H9 (cell line): ENCODE measurements around the gene CCDC74A. TPM values are rescaled to one million over a fixed set of nuclear protein-coding genes. Genes with fewer than 3 reads are reported as not detected.
"Not testable (repeated sequence)": the region's sequence is repeated elsewhere in the genome, so short reads cannot be mapped to it uniquely, and the experiment has no call there.

ENCODE experiments used
- DNase-seq: peaks from one replicate; pipeline ENCODE4 v3.0.0-alpha.2; 2017
- H2AFZ ChIP-seq: one replicate; pipeline ENCODE4 v1.6.1; 2013; ENCODE audit warnings: mild to moderate bottlenecking, low read length, control low read depth, moderate library complexity
- H2AK5ac ChIP-seq: 2 replicates; pipeline ENCODE4 v1.6.1; 2013; ENCODE audit warnings: low read length, control low read depth, mixed read lengths; ENCODE audit not compliant: insufficient read length
- H2BK120ac ChIP-seq: one replicate; pipeline ENCODE4 v1.6.1; 2013; ENCODE audit warnings: low read depth, mild to moderate bottlenecking, low read length, control low read depth, inconsistent platforms; ENCODE audit not compliant: poor library complexity, severe bottlenecking
- H2BK12ac ChIP-seq: 2 replicates; pipeline ENCODE4 v1.6.1; 2013; ENCODE audit warnings: low read length, control low read depth, mixed read lengths, low read depth; ENCODE audit not compliant: insufficient read length
- H2BK15ac ChIP-seq: 2 replicates; pipeline ENCODE4 v1.6.1; 2013; ENCODE audit warnings: low read depth, low read length, control low read depth
- H2BK20ac ChIP-seq: one replicate; pipeline ENCODE4 v1.6.1; 2013; ENCODE audit warnings: low read depth, mild to moderate bottlenecking, low read length, control low read depth, inconsistent platforms; ENCODE audit not compliant: poor library complexity, severe bottlenecking
- H2BK5ac ChIP-seq: 2 replicates; pipeline ENCODE4 v1.6.1; 2013; ENCODE audit warnings: low read length, control low read depth, mixed read lengths; ENCODE audit not compliant: insufficient read length
- H3K14ac ChIP-seq: 2 replicates; pipeline ENCODE4 v1.6.1; 2013; ENCODE audit warnings: low read length, control low read depth; ENCODE audit not compliant: insufficient read depth
- H3K18ac ChIP-seq: 2 replicates; pipeline ENCODE4 v1.6.1; 2013; ENCODE audit warnings: low read depth, mild to moderate bottlenecking, mixed read lengths, low read length, control low read depth; ENCODE audit not compliant: insufficient read length
- H3K23ac ChIP-seq: 2 replicates; pipeline ENCODE4 v1.6.1; 2013; ENCODE audit warnings: low read length, control low read depth, mixed read lengths, low read depth; ENCODE audit not compliant: insufficient read length
- H3K23me2 ChIP-seq: 2 replicates; pipeline ENCODE4 v1.6.1; 2013; ENCODE audit warnings: low read depth, mild to moderate bottlenecking, mixed read lengths, low read length, control low read depth; ENCODE audit not compliant: insufficient read length, poor library complexity, severe bottlenecking
- H3K27ac ChIP-seq: 2 replicates; pipeline ENCODE4 v1.5.1; 2013; ENCODE audit warnings: low read length, control low read depth, mixed read lengths, low read depth; ENCODE audit not compliant: insufficient read length
- H3K27me3 ChIP-seq: 2 replicates; pipeline ENCODE4 v1.6.1; 2013; ENCODE audit warnings: low read length, control low read depth, inconsistent platforms; ENCODE audit not compliant: insufficient read depth
- H3K4ac ChIP-seq: 2 replicates; pipeline ENCODE4 v1.6.1; 2013; ENCODE audit warnings: low read depth, mild to moderate bottlenecking, control low read depth, inconsistent platforms, low read length, moderate library complexity
- H3K4me1 ChIP-seq: 2 replicates; pipeline ENCODE4 v1.6.1; 2013; ENCODE audit warnings: low read length, control low read depth, inconsistent platforms; ENCODE audit not compliant: insufficient read depth
- H3K4me2 ChIP-seq: 2 replicates; pipeline ENCODE4 v1.6.1; 2013; ENCODE audit warnings: low read length, control low read depth, mixed read lengths; ENCODE audit not compliant: insufficient read length, insufficient read depth
- H3K56ac ChIP-seq: 2 replicates; pipeline ENCODE4 v1.6.1; 2013; ENCODE audit warnings: low read depth, mild to moderate bottlenecking, mixed read lengths, low read length, control low read depth; ENCODE audit not compliant: insufficient read length
- H3K79me1 ChIP-seq: 2 replicates; pipeline ENCODE4 v1.6.1; 2013; ENCODE audit warnings: low read depth, mild to moderate bottlenecking, moderate library complexity, low read length, control low read depth, inconsistent platforms; ENCODE audit not compliant: insufficient read depth, poor library complexity, severe bottlenecking
- H3K79me2 ChIP-seq: 2 replicates; pipeline ENCODE4 v1.6.1; 2013; ENCODE audit warnings: low read length, control low read depth, inconsistent platforms; ENCODE audit not compliant: insufficient read depth
- H3K9ac ChIP-seq: 2 replicates; pipeline ENCODE4 v1.6.1; 2013; ENCODE audit warnings: low read length, control low read depth, mixed read lengths; ENCODE audit not compliant: insufficient read length; ENCODE audit errors: extremely low read depth
- H3K9me3 ChIP-seq: one replicate; pipeline ENCODE4 v1.6.1; 2013; ENCODE audit warnings: low read depth, low read length, inconsistent platforms; ENCODE audit not compliant: control insufficient read depth
- H3T11ph ChIP-seq: one replicate; pipeline ENCODE4 v1.6.1; 2013; ENCODE audit warnings: mild to moderate bottlenecking, low read length, control low read depth, inconsistent platforms
- H4K20me1 ChIP-seq: one replicate; pipeline ENCODE4 v1.6.1; 2013; ENCODE audit not compliant: control insufficient read depth, insufficient read length, insufficient read depth
- H4K5ac ChIP-seq: 2 replicates; pipeline ENCODE4 v1.6.1; 2013; ENCODE audit warnings: low read depth, mild to moderate bottlenecking, mixed read lengths, low read length, control low read depth; ENCODE audit not compliant: insufficient read length
- H4K8ac ChIP-seq: replicated peaks from 2 replicates; pipeline ENCODE4 v1.6.1; 2013; ENCODE audit warnings: low read length, control low read depth, mixed read lengths, low read depth; ENCODE audit not compliant: insufficient read length
- H4K91ac ChIP-seq: 2 replicates; pipeline ENCODE4 v1.6.1; 2013; ENCODE audit warnings: low read depth, mild to moderate bottlenecking, moderate library complexity, mixed read lengths, low read length, control low read depth; ENCODE audit not compliant: insufficient read length
- H3K27ac Mint-ChIP-seq, 3 experiments: 2 replicates in 2 of 3; 3 replicates in 1 of 3; pipeline ENCODE4 v1.8.0; 2020 to 2021; ENCODE audit warnings: mixed read lengths in 3 of 3, mild to moderate bottlenecking in 1 of 3, moderate library complexity in 1 of 3
- H3K27me3 Mint-ChIP-seq: 2 replicates; pipeline ENCODE4 v1.8.0; 2021; ENCODE audit warnings: low read depth, mild to moderate bottlenecking, moderate library complexity, mixed read lengths
- H3K36me3 Mint-ChIP-seq, 3 experiments: 2 replicates in 2 of 3; 3 replicates in 1 of 3; pipeline ENCODE4 v1.8.0; 2020 to 2021; ENCODE audit warnings: low read depth in 3 of 3, mixed read lengths in 3 of 3; ENCODE audit not compliant: insufficient read depth in 1 of 3
- H3K4me1 Mint-ChIP-seq, 2 experiments: 2 replicates each; pipeline ENCODE4 v1.8.0; 2020; ENCODE audit warnings: mixed read lengths in 2 of 2
- H3K4me3 Mint-ChIP-seq, 2 experiments: 2 replicates in 1 of 2; 3 replicates in 1 of 2; pipeline ENCODE4 v1.8.0; 2020 to 2021; ENCODE audit warnings: mild to moderate bottlenecking in 2 of 2, mixed read lengths in 2 of 2, moderate library complexity in 1 of 2
- H3K9me3 Mint-ChIP-seq, 2 experiments: 2 replicates in 1 of 2; 3 replicates in 1 of 2; pipeline ENCODE4 v1.8.0; 2020; ENCODE audit warnings: mild to moderate bottlenecking in 2 of 2, mixed read lengths in 2 of 2, moderate library complexity in 1 of 2
- WGBS: extraction: QIAGEN DNeasy Blood & Tissue Kit; methylation state at CpG from one replicate; pipeline ENCODE4 v1.1.7; 2013; ENCODE audit warnings: missing lambda C conversion rate, low lambda C conversion rate, mixed read lengths; ENCODE audit not compliant: insufficient read length; ENCODE audit errors: extremely low coverage; 5-methylcytosine and 5-hydroxymethylcytosine counted together
- total RNA-seq: library from RNA; stranded (reverse); gene quantifications from 2 replicates; pipeline ENCODE4 v1.2.1, GENCODE V29; 2021

Gene CCDC74A
- total RNA-seq, 1 experiment from 2014 or later: 10.8 TPM

DNA sequence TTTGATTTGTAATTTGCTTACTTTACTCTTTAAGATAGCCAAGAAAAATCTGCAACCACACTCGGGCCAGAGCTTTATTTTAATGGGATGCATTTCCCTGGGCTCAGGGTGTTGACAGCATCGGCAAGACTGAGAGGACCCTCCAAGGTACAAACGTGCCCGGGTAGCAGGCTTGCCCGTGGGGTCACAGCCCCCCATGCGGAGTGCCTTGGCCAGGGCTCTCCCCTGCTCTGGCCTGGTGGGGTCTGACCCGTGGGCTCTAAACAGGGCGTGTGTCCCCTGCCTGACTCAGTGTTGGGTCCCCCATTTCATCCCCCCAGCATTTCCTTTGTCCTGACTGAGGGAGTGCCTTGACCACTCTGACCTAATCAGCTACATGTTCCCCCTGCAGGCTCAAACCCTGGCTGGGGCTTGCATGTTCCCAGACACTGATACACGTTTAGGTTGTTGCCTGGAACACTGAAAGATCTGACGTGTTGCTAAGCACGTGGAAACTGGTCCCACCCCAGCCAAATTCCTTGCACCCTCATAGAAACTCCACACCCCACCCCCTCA, 42.7 kb upstream of the CCDC74A start:
- H4K8ac ChIP-seq, H3K4me1 ChIP-seq, H3K18ac ChIP-seq, H2BK15ac ChIP-seq, H3K27ac Mint-ChIP-seq, H3K23ac ChIP-seq, H3K4me2 ChIP-seq, H3T11ph ChIP-seq, H4K20me1 ChIP-seq, H3K9me3 Mint-ChIP-seq, DNase-seq, H3K27me3 Mint-ChIP-seq, H3K27ac ChIP-seq, H3K14ac ChIP-seq, H2BK20ac ChIP-seq, H3K27me3 ChIP-seq, H3K4me1 Mint-ChIP-seq, H4K5ac ChIP-seq, H2BK12ac ChIP-seq, H2AFZ ChIP-seq, H3K79me2 ChIP-seq, H2AK5ac ChIP-seq, H3K9me3 ChIP-seq, H4K91ac ChIP-seq, H3K9ac ChIP-seq, H3K4me3 Mint-ChIP-seq, H3K79me1 ChIP-seq, H2BK5ac ChIP-seq, H2BK120ac ChIP-seq, H3K23me2 ChIP-seq, H3K56ac ChIP-seq, H3K4ac ChIP-seq: not testable (repeated sequence)
- peaks cover 11 to 19% (median 17%) of the 10 kb centered on the region in 3 experiments; a peak in 6 of 7 replicates for H3K36me3 Mint-ChIP-seq
- WGBS: no CpG with 5 or more reads among the region's 11 CpGs

DNA sequence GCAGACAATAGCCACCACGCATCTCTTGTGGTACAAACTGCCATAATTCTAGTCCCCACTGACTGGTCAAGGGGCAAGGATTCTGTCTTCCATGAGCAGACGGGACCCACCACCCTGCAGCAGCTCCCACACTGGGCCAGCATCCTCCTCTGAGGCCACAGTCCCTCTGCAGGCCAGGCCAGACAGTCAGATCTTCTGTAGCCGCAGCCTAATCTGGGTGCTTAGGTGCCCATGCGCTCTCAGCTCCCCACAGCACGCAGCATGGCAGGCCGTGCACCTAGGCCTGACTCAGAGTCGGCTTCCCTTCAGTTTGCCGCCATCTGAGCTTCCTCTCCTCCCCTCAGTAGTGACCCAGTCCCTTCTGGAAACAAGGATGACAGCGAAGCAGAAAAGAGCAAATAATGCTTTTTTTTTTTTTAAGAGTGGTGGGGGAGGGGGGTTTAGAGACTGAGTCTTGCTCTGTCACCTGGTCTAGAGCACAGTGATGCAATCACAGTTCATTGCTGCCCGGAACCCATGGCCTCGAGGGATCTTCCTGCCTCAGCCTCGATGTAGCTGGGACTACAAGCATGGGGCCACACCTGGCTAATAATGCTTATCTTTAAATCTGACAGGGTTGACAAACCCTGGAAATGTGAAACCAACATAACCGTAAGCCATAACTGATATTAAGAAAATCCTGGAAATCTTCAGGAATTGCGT, 41.3 kb upstream of the CCDC74A start:
- not testable (repeated sequence) for H2BK5ac ChIP-seq

More for the DNA sequence above, 41.3 kb upstream of the CCDC74A start:
- H3K4me1 Mint-ChIP-seq: peaks cover 3 to 11% of the 10 kb centered on the region in 2 experiments; a peak in 3 of 4 replicates
- H2AFZ ChIP-seq, H3K18ac ChIP-seq, H2AK5ac ChIP-seq, H2BK20ac ChIP-seq, H3K23ac ChIP-seq, H3K79me1 ChIP-seq, H3K9me3 ChIP-seq, H2BK15ac ChIP-seq, H3K56ac ChIP-seq, H2BK120ac ChIP-seq, H3K79me2 ChIP-seq, H4K5ac ChIP-seq, H3K4me2 ChIP-seq, H3K4me1 ChIP-seq, H3T11ph ChIP-seq, H3K27ac ChIP-seq, H3K27me3 ChIP-seq, H4K91ac ChIP-seq, H4K20me1 ChIP-seq, H3K23me2 ChIP-seq, DNase-seq, H3K9ac ChIP-seq, H4K8ac ChIP-seq, H3K4me3 Mint-ChIP-seq, H3K14ac ChIP-seq, H3K4ac ChIP-seq, H2BK12ac ChIP-seq, H3K27me3 Mint-ChIP-seq, H3K9me3 Mint-ChIP-seq: not testable (repeated sequence)
- H3K36me3 Mint-ChIP-seq: peaks cover 11 to 25% (median 24%) of the 10 kb centered on the region in 3 experiments; a peak in 6 of 7 replicates
- whole genome bisulfite sequencing: no CpG with 5 or more reads among the region's 14 CpGs
- peak overlapping the region in 2 of 3 experiments; percentile 48 to 75; a peak in 2 of 7 replicates for H3K27ac Mint-ChIP-seq
